NK-92 (cell line): ENCODE measurements around the gene SMARCD1.

ENCODE experiments used
- DNase-seq: peaks from one replicate; lab custom pipeline; 2025; ENCODE audit not compliant: unreplicated experiment; lab: John Stamatoyannopoulos, UW

The SMARCD1 gene

GRCh38 chr12:50103767-50104321 is 18.7 kb downstream of the SMARCD1 start, which contains the start of gene GPD1:
Gene GPD1 (plus strand): TSS chr12:50104008. CDS start chr12:50104051, 43 bp downstream.
- no peak for DNase-seq

GRCh38 chr12:50104417-50105366 is 19.6 kb downstream of the SMARCD1 start:
- no peak for DNase-seq

GRCh38 chr12:50105913-50106450 is 20.8 kb downstream of the SMARCD1 start:
- DNase-seq = no peak

GRCh38 chr12:50106907-50107306 is 21.8 kb downstream of the SMARCD1 start:
- DNase-seq = no peak

- no peak for DNase-seq
These were observed 22.5 kb downstream of the SMARCD1 start for GRCh38 chr12:50107416-50108268.

GRCh38 chr12:50109319-50109718 is 24.2 kb downstream of the SMARCD1 start:
- DNase-seq = no peak

- no peak for DNase-seq
These were observed 25.1 kb downstream of the SMARCD1 start for GRCh38 chr12:50110127-50110761.

GRCh38 chr12:50110762-50111351 is 25.7 kb downstream of the SMARCD1 start:
- DNase-seq = no peak

GRCh38 chr12:50111395-50111692 is 26.2 kb downstream of the SMARCD1 start:
- DNase-seq = no peak

- peak; percentile 95 for DNase-seq
These were observed 26.7 kb downstream of the SMARCD1 start, which contains the start of gene COX14 for GRCh38 chr12:50111693-50112455. Gene COX14 (plus strand): TSS chr12:50112236. CDS start chr12:50120044, 7,808 bp downstream.

- no peak for DNase-seq
These were observed 27.5 kb downstream of the SMARCD1 start for GRCh38 chr12:50112456-50113218.

- DNase-seq = no peak
These were observed 32.0 kb downstream of the SMARCD1 start for GRCh38 chr12:50117057-50117622.

GRCh38 chr12:50119387-50119786 is 34.2 kb downstream of the SMARCD1 start:
- DNase-seq = no peak

GRCh38 chr12:50120521-50120920 is 35.4 kb downstream of the SMARCD1 start:
- DNase-seq = no peak

- DNase-seq = no peak
These were observed 35.8 kb downstream of the SMARCD1 start for GRCh38 chr12:50120953-50121352.

GRCh38 chr12:50121641-50122040 is 36.5 kb downstream of the SMARCD1 start:
- no peak for DNase-seq

GRCh38 chr12:50123203-50123602 is 38.1 kb downstream of the SMARCD1 start:
- no peak for DNase-seq

- DNase-seq = no peak
These were observed 42.4 kb downstream of the SMARCD1 start for GRCh38 chr12:50127546-50127945.
